BLaER1 treated with 17β-estradiol and CSF1 and Interleukin-3, amounts not matched to agents 10 nM and 100 nM (cell line): ENCODE measurements around the gene AKAP10.

ENCODE experiments used
- H3K27ac ChIP-seq, 11 experiments: shearing (Covaris generic); formaldehyde crosslinking; 2 replicates each; pipeline ENCODE4 v1.8.1; 2022
- H3K27me3 ChIP-seq, 11 experiments: shearing (Covaris generic); formaldehyde crosslinking; 2 replicates each; pipeline ENCODE4 v1.8.1; 2022
- H3K36me3 ChIP-seq, 11 experiments: shearing (Covaris generic); formaldehyde crosslinking; 2 replicates each; pipeline ENCODE4 v1.8.1; 2022
- H3K4me1 ChIP-seq, 10 experiments: shearing (Covaris generic); formaldehyde crosslinking; 2 replicates each; pipeline ENCODE4 v1.8.1; 2022
- H3K4me2 ChIP-seq, 11 experiments: shearing (Covaris generic); formaldehyde crosslinking; 2 replicates each; pipeline ENCODE4 v1.8.1; 2022
- H3K4me3 ChIP-seq, 10 experiments: shearing (Covaris generic); formaldehyde crosslinking; 2 replicates each; pipeline ENCODE4 v1.8.1; 2022
- H3K9ac ChIP-seq, 11 experiments: shearing (Covaris generic); formaldehyde crosslinking; 2 replicates each; pipeline ENCODE4 v1.8.1; 2022
- H3K9me3 ChIP-seq, 11 experiments: shearing (Covaris generic); formaldehyde crosslinking; replicated peaks in 1 of 11; 2 replicates each; pipeline ENCODE4 v1.8.1; 2022
- H4K20me1 ChIP-seq, 11 experiments: shearing (Covaris generic); formaldehyde crosslinking; 2 replicates each; pipeline ENCODE4 v1.8.1; 2022
- Cebpa-rat ChIP-seq, 11 experiments: shearing (Covaris generic); IDR thresholded peaks; 2 replicates each; pipeline ENCODE4 v1.8.1; 2022

AKAP10 gene

DNA sequence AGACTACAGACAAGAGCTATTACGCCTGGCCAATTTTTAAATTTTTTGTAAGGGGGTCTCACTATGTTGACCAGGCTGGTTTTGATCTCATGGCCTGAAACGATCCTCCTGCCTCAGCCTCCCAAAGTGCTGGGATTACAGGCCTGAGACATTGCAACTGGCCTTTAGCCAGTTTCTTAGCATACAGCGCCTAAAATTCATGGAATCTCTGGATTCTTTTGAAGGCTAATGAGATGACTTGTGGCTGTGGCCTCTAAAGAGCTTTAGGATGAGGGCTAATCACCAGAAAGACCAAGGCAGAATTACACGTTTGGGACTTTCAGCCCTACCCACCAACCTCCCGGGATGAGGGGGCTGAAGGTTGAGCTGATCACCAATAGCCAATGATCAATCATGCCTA is 34.6 kb downstream of the AKAP10 start:
- Histone ChIP-seq H3K4me2 (no peak overlapping the region), H3K4me1 (peaks cover under 1 to 49% (median 1%) of the 10 kb centered on the region in 10 experiments; a peak in 18 of 20 replicates), H4K20me1 (peaks cover 55 to 97% (median 89%) of the 10 kb centered on the region in 11 experiments), H3K9me3 (no peaks in the 10 kb centered on the region), H3K9ac (0 out of 22 replicates have a peak overlapping the region, but pooled peaks of 1 of the 11 experiments have one; percentile 3), H3K27ac (no peak overlapping the region), H3K36me3 (peaks cover 90 to 97% (median 94%) of the 10 kb centered on the region in 11 experiments), H3K4me3 (no peak overlapping the region), H3K27me3 (no peaks in the 10 kb centered on the region)
- no peak for TF ChIP-seq Cebpa-rat (IDR thresholded peaks at IDR 0.05)

GRCh38 chr17:19940722-19941464 is 36.7 kb downstream of the AKAP10 start:
- no peaks in the 10 kb centered on the region for H3K27me3 ChIP-seq
- peaks cover 93 to 99% (median 97%) of the 10 kb centered on the region in 11 experiments for H3K36me3 ChIP-seq
- peaks cover 0 to 41% (median 0%) of the 10 kb centered on the region in 10 experiments; a peak in 3 of 20 replicates for H3K4me1 ChIP-seq
- H3K4me2 ChIP-seq, result no peak overlapping the region; a peak in 1 of 22 replicates
- TF ChIP-seq Cebpa-rat (IDR thresholded peaks at IDR 0.05), result no peak
- H3K27ac ChIP-seq, result no peak overlapping the region; a peak in 1 of 22 replicates
- H3K9ac ChIP-seq, result peak overlapping the region in 1 of 11 experiments; percentile 28; a peak in 1 of 22 replicates
- H3K4me3 ChIP-seq, result no peak overlapping the region
- H4K20me1 ChIP-seq, result peaks cover 46 to 99% (median 87%) of the 10 kb centered on the region in 11 experiments
- no peaks in the 10 kb centered on the region for H3K9me3 ChIP-seq

GRCh38 chr17:19939993-19940721 is 37.5 kb downstream of the AKAP10 start:
- no peaks in the 10 kb centered on the region for H3K9me3 ChIP-seq
- H4K20me1 ChIP-seq, result peaks cover 42 to 100% (median 82%) of the 10 kb centered on the region in 11 experiments
- peaks cover 0 to 35% (median 0%) of the 10 kb centered on the region in 10 experiments; a peak in 3 of 20 replicates for H3K4me1 ChIP-seq
- no peaks in the 10 kb centered on the region for H3K27me3 ChIP-seq
- peaks cover 95 to 100% (median 99%) of the 10 kb centered on the region in 11 experiments for H3K36me3 ChIP-seq
- H3K4me2 ChIP-seq, result no peak overlapping the region; a peak in 1 of 22 replicates
- H3K9ac ChIP-seq, result no peak overlapping the region
- H3K4me3 ChIP-seq, result no peak overlapping the region
- TF ChIP-seq Cebpa-rat (IDR thresholded peaks at IDR 0.05), result no peak
- H3K27ac ChIP-seq, result no peak overlapping the region

DNA sequence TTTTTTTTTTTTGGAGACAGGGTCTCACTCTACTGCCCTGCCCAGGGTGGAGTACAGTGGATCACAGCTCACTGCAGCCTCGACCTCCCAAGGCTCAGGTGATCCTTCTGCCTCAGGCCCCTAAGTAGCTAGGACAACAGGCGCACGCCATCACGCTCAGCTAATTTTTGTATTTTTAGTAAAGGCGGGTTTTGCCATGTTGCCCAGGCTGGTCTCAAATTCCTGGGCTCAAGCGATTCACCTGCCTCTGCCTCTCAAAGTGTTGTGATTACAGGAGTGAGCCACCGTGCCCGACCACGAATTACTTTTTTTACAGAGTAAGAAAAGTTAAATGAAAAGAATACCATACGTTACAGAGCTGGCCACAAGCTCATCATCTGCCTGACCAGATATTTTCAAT is 38.9 kb downstream of the AKAP10 start:
- Histone ChIP-seq H3K4me2 (no peak overlapping the region), H3K9ac (no peak overlapping the region), H3K27ac (no peak overlapping the region), H3K4me3 (no peak overlapping the region), H3K36me3 (peaks cover 95 to 100% (median 98%) of the 10 kb centered on the region in 11 experiments), H3K9me3 (no peaks in the 10 kb centered on the region), H3K4me1 (peaks cover 0 to 27% (median 0%) of the 10 kb centered on the region in 10 experiments; a peak in 2 of 20 replicates), H3K27me3 (no peaks in the 10 kb centered on the region), H4K20me1 (peaks cover 36 to 97% (median 68%) of the 10 kb centered on the region in 11 experiments)
- no peak for TF ChIP-seq Cebpa-rat (IDR thresholded peaks at IDR 0.05)

- Histone ChIP-seq H3K9me3 (no peaks in the 10 kb centered on the region), H3K4me3 (no peak overlapping the region), H3K4me1 (peaks cover 0 to 16% (median 0%) of the 10 kb centered on the region in 10 experiments; a peak in 2 of 20 replicates), H3K4me2 (no peak overlapping the region), H4K20me1 (peaks cover 24 to 92% (median 56%) of the 10 kb centered on the region in 11 experiments; a peak in 20 of 22 replicates), H3K9ac (no peak overlapping the region), H3K27ac (no peak overlapping the region), H3K27me3 (no peaks in the 10 kb centered on the region), H3K36me3 (peaks cover 89 to 100% (median 95%) of the 10 kb centered on the region in 11 experiments)
- no peak for TF ChIP-seq Cebpa-rat (IDR thresholded peaks at IDR 0.05)
Observed at GRCh38 chr17:19937522-19937921, 40.1 kb downstream of the AKAP10 start.

GRCh38 chr17:19935169-19935568 is 42.5 kb downstream of the AKAP10 start:
- peaks cover 93 to 100% (median 97%) of the 10 kb centered on the region in 11 experiments for H3K36me3 ChIP-seq
- TF ChIP-seq Cebpa-rat (IDR thresholded peaks at IDR 0.05), result no peak
- H3K27me3 ChIP-seq, result no peaks in the 10 kb centered on the region
- H3K9ac ChIP-seq, result no peak overlapping the region
- H3K9me3 ChIP-seq, result no peaks in the 10 kb centered on the region
- H4K20me1 ChIP-seq, result peaks cover 12 to 89% (median 40%) of the 10 kb centered on the region in 11 experiments; a peak in 17 of 22 replicates
- no peak overlapping the region for H3K27ac ChIP-seq
- H3K4me2 ChIP-seq, result no peak overlapping the region
- H3K4me1 ChIP-seq, result peaks cover 0 to under 1% (median 0%) of the 10 kb centered on the region in 10 experiments; a peak in 2 of 20 replicates
- H3K4me3 ChIP-seq, result no peak overlapping the region

DNA sequence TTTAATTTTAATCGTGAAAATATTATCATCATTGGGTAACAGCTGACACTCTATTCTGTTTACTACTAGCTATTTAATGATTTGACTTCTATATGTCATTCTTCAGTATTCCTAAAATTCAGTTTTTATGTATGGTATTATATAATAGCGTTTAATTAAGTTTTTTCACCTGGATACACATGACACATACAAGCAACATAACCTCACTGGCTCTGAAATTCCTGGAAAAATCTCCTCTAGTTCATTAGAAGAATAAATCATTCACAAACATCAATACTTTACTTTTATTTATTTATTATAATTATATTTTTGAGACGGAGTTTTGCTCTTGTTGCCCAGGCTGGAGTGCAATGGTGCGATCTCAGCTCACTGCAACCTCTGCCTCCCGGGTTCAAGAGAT is 44.0 kb downstream of the AKAP10 start:
- Histone ChIP-seq H3K4me3 (no peak overlapping the region), H3K9me3 (no peaks in the 10 kb centered on the region), H3K4me2 (no peak overlapping the region), H3K36me3 (peaks cover 93 to 100% (median 97%) of the 10 kb centered on the region in 11 experiments), H3K9ac (no peak overlapping the region), H3K4me1 (no peaks in the 10 kb centered on the region), H3K27me3 (no peaks in the 10 kb centered on the region), H3K27ac (no peak overlapping the region), H4K20me1 (peaks cover 7 to 89% (median 26%) of the 10 kb centered on the region in 11 experiments; a peak in 16 of 22 replicates)
- no peak for TF ChIP-seq Cebpa-rat (IDR thresholded peaks at IDR 0.05)

GRCh38 chr17:19933221-19933620 is 44.4 kb downstream of the AKAP10 start:
- no peaks in the 10 kb centered on the region for H3K27me3 ChIP-seq
- TF ChIP-seq Cebpa-rat (IDR thresholded peaks at IDR 0.05), result no peak
- peaks cover 5 to 89% (median 22%) of the 10 kb centered on the region in 11 experiments; a peak in 15 of 22 replicates for H4K20me1 ChIP-seq
- no peaks in the 10 kb centered on the region for H3K9me3 ChIP-seq
- H3K36me3 ChIP-seq, result peaks cover 93 to 100% (median 97%) of the 10 kb centered on the region in 11 experiments
- no peak overlapping the region for H3K4me3 ChIP-seq
- H3K27ac ChIP-seq, result no peak overlapping the region
- H3K4me1 ChIP-seq, result no peaks in the 10 kb centered on the region
- no peak overlapping the region for H3K9ac ChIP-seq
- no peak overlapping the region for H3K4me2 ChIP-seq

GRCh38 chr17:19928299-19928698 is 49.3 kb downstream of the AKAP10 start:
- Histone ChIP-seq H4K20me1 (peaks cover 0 to 94% (median 14%) of the 10 kb centered on the region in 11 experiments; a peak in 13 of 22 replicates), H3K4me3 (no peak overlapping the region), H3K27me3 (no peaks in the 10 kb centered on the region), H3K36me3 (peaks cover 91 to 99% (median 97%) of the 10 kb centered on the region in 11 experiments), H3K9me3 (no peaks in the 10 kb centered on the region), H3K4me2 (no peak overlapping the region), H3K9ac (no peak overlapping the region), H3K4me1 (peaks cover 0 to 20% (median 0%) of the 10 kb centered on the region in 10 experiments; a peak in 6 of 20 replicates), H3K27ac (no peak overlapping the region)
- TF ChIP-seq Cebpa-rat (IDR thresholded peaks at IDR 0.05), result no peak
